ENCODE results near the gene ARHGAP22. TPM values are rescaled to one million over a fixed set of nuclear protein-coding genes. Genes with fewer than 3 reads are reported as not detected.

The ARHGAP22 gene
- polyA plus RNA-seq, 1 of the 3 experiments (the other 2 are of a cell fraction): 12.4 TPM

GRCh38 chr10:48478469-48478868 lies 126.4 kb downstream of the ARHGAP22 start:
- no peak overlapping the region for H3K27ac ChIP-seq (ENCODE audit: low read depth in 2 of 2, low read length in 1 of 2)
- no peak overlapping the region for H2AFZ ChIP-seq (ENCODE audit: low read depth)
- peaks cover 0 to 4% of the 10 kb centered on the region in 2 experiments for H3K36me3 ChIP-seq (replicated peaks in 1 of 2; ENCODE audit: control insufficient read depth in 1 of 2, insufficient read depth in 2 of 2, low read length in 1 of 2)
- H3K27me3 ChIP-seq (ENCODE audit: insufficient read depth): no peaks in the 10 kb centered on the region
- CTCF ChIA-PET: no interaction called here
- no peaks in the 10 kb centered on the region for H3K9me2 ChIP-seq
- 93% methylated on average over 4 of the region's 5 CpGs for WGBS (ENCODE audit: low lambda C conversion rate)
- no peak overlapping the region for H3K9ac ChIP-seq
- peaks cover 0 to 44% of the 10 kb centered on the region in 2 experiments; a peak in 1 of 4 replicates for H3K4me1 ChIP-seq (ENCODE audit: control insufficient read depth in 1 of 2, insufficient read depth in 2 of 2, low read depth in 1 of 2, low read length in 1 of 2)
- H4K20me1 ChIP-seq (ENCODE audit: insufficient read depth): peaks cover 11% of the 10 kb centered on the region; the same call in 1 of the 2 replicates
- peaks cover 64% of the 10 kb centered on the region; the same call in 1 of the 2 replicates for H3K79me2 ChIP-seq (ENCODE audit: insufficient read depth)
- POLR2A ChIA-PET: no interaction called here
- H3K4me3 ChIP-seq (ENCODE audit: low read depth in 2 of 2, low read length in 1 of 2): no peak overlapping the region
- no peaks in the 10 kb centered on the region for H3K9me3 ChIP-seq
- no peak for DNase-seq
- H3F3A ChIP-seq (replicated peaks; ENCODE audit: insufficient read depth): peaks cover 3% of the 10 kb centered on the region
- no peak for TF ChIP-seq RFX5 (IDR thresholded peaks at IDR 0.05; ENCODE audit: low read length)
- TF ChIP-seq MAX (IDR thresholded peaks at IDR 0.05; ENCODE audit: low read depth): no peak
- TF ChIP-seq CHD2 (IDR thresholded peaks at IDR 0.05; ENCODE audit: low read length, partially characterized antibody): no peak
- TF ChIP-seq SMC3 (IDR thresholded peaks at IDR 0.05; ENCODE audit: low read depth, low read length): no peak
- TF ChIP-seq SIN3A (IDR thresholded peaks at IDR 0.05; ENCODE audit: borderline replicate concordance, low read depth, low read length): no peak
- no peak for TF ChIP-seq TAF1 (IDR thresholded peaks at IDR 0.05; ENCODE audit: borderline replicate concordance, low read depth, low read length)
- no peak for TF ChIP-seq YY1 (IDR thresholded peaks at IDR 0.05; ENCODE audit: low read depth)
- TF ChIP-seq USF2 (IDR thresholded peaks at IDR 0.05; ENCODE audit: borderline replicate concordance, low read depth, low read length): no peak
- no peak for TF ChIP-seq JUND (IDR thresholded peaks at IDR 0.05)
- no peak for TF ChIP-seq RXRA (IDR thresholded peaks at IDR 0.05; ENCODE audit: borderline replicate concordance, low read depth)
- TF ChIP-seq PBX3 (IDR thresholded peaks at IDR 0.05): no peak
- no peak for TF ChIP-seq CTCF (IDR thresholded peaks at IDR 0.05)
- TF ChIP-seq MXI1 (IDR thresholded peaks at IDR 0.05; ENCODE audit: low read depth, low read length): no peak
- no peak for TF ChIP-seq REST (IDR thresholded peaks at IDR 0.05; ENCODE audit: low read depth, low read length)
- TF ChIP-seq FOXJ3 (CRISPR knock-in tag; IDR thresholded peaks at IDR 0.05): no peak
- no peak for TF ChIP-seq GABPA (IDR thresholded peaks at IDR 0.05; ENCODE audit: low read depth)
- H3K4me2 ChIP-seq: no peak overlapping the region
